ENCODE data around the gene ATP2A1. TPM values are rescaled to one million over a fixed set of nuclear protein-coding genes. Genes with fewer than 3 reads are reported as not detected.
A peak's percentile ranks its signal among the peaks of the same experiment; 100 is the strongest.
"Not testable (repeated sequence)": the region's sequence is repeated elsewhere in the genome, so short reads cannot be mapped to it uniquely, and the experiment has no call there.

ATP2A1 gene
- total RNA-seq, 1 donor: 0.36 TPM

DNA sequence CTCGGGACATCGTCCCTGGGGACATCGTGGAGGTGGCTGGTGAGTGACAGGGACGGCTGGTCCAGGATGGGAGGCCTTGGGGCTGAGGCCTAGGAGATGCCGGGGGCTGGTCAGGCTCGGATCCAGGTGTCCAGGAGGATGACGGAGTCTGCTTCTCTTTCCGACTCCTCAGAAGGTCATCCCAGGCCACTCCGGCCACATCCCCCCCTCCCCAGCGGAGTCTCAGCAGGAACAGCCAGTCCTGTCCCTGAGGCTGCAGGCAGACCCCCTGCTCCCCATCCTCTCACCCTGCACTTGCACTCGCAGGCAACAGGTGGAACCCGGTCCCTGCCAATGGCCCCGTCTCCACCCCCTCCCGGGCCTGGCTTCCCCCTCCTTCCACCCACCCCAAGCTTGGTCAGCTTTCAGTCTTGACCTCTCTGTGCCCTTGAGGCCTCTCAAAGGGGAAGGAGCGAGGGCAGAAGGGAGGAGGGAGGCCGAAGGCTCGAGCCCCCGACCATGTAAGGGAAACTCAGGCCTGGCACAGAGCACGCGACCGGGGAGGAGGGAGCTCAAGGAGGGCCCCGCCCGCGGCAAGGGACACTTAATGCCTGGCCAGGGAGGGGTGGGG lies 4.4 kb downstream of the ATP2A1 start:
- Histone ChIP-seq H2AFZ (ENCODE audit: low read length) (no peak overlapping the region), H4K20me1 (ENCODE audit: insufficient read depth, low read length) (no peaks in the 10 kb centered on the region), H3K36me3 (ENCODE audit: insufficient read depth, low read length) (no peaks in the 10 kb centered on the region), H3K79me2 (ENCODE audit: insufficient read depth, low read length) (no peaks in the 10 kb centered on the region), H3K4me1 (ENCODE audit: insufficient read depth, low read length) (peaks cover 14% of the 10 kb centered on the region), H3K9me3 (ENCODE audit: low read depth, low read length) (no peaks in the 10 kb centered on the region), H3K4me2 (ENCODE audit: insufficient read depth, low read length) (no peak overlapping the region), H3K27ac (ENCODE audit: low read depth, low read length) (no peak overlapping the region), H3K4me3 (ENCODE audit: insufficient read depth, low read length) (no peak overlapping the region), H3K27me3 (ENCODE audit: insufficient read depth, low read length) (no peaks in the 10 kb centered on the region)
- DNase-seq (ENCODE audit: insufficient read length, low spot score, missing footprints): peak; percentile 59
- TF ChIP-seq, protein P1, sequence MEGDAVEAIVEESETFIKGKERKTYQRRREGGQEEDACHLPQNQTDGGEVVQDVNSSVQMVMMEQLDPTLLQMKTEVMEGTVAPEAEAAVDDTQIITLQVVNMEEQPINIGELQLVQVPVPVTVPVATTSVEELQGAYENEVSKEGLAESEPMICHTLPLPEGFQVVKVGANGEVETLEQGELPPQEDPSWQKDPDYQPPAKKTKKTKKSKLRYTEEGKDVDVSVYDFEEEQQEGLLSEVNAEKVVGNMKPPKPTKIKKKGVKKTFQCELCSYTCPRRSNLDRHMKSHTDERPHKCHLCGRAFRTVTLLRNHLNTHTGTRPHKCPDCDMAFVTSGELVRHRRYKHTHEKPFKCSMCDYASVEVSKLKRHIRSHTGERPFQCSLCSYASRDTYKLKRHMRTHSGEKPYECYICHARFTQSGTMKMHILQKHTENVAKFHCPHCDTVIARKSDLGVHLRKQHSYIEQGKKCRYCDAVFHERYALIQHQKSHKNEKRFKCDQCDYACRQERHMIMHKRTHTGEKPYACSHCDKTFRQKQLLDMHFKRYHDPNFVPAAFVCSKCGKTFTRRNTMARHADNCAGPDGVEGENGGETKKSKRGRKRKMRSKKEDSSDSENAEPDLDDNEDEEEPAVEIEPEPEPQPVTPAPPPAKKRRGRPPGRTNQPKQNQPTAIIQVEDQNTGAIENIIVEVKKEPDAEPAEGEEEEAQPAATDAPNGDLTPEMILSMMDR (IDR thresholded peaks at IDR 0.05; ENCODE audit: extremely low read depth, low read depth, low read length): no peak

DNA sequence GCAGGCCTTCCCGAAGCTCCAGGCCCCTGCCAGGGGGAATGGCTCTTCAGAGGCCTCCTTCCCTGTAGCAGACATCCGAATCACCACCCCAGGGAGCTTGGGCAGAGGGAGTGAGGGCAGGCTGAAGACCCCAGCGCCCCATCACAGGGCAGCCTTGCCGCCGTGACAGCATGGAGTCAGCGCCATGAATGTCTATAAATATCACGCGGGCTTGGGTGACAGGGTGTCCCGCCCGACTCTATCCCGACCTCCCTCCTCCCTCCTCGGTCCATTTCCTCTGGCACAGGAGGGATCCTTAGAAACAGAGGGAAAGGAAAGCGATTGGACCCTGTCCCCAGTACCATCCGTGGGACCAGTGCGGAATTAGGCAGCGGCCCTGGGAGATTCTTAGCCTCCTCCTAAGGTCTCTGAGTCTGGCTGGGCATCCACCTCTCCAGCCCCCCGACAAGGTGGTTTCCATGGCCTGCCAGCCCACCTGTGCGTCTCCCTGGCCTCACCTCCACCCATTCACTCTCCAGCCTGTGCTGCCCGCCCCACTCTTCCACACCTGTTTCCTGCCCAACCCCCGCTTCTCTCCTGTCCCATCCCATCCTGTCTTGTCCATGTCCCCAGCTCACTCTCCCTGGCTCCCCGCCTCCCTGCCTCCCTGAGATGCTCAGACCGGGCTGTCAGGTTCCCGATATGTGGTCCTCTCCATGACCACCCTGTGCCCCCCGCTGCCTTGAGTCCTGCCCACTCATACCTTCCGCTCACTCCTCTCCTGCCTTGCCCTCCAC lies 5.1 kb downstream of the ATP2A1 start:
- Histone ChIP-seq H3K79me2 (ENCODE audit: insufficient read depth, low read length) (no peaks in the 10 kb centered on the region), H3K27me3 (ENCODE audit: insufficient read depth, low read length) (no peaks in the 10 kb centered on the region), H2AFZ (ENCODE audit: low read length) (no peak overlapping the region), H3K4me3 (ENCODE audit: insufficient read depth, low read length) (no peak overlapping the region), H3K27ac (ENCODE audit: low read depth, low read length) (no peak overlapping the region), H3K4me1 (ENCODE audit: insufficient read depth, low read length) (peaks cover 14% of the 10 kb centered on the region), H4K20me1 (ENCODE audit: insufficient read depth, low read length) (no peaks in the 10 kb centered on the region), H3K4me2 (ENCODE audit: insufficient read depth, low read length) (no peak overlapping the region), H3K9me3 (ENCODE audit: low read depth, low read length) (no peaks in the 10 kb centered on the region), H3K36me3 (ENCODE audit: insufficient read depth, low read length) (no peaks in the 10 kb centered on the region)
- peak; percentile 55 for DNase-seq (ENCODE audit: insufficient read length, low spot score, missing footprints)
- TF ChIP-seq, protein P1 (IDR thresholded peaks at IDR 0.05; ENCODE audit: extremely low read depth, low read depth, low read length): no peak

DNA sequence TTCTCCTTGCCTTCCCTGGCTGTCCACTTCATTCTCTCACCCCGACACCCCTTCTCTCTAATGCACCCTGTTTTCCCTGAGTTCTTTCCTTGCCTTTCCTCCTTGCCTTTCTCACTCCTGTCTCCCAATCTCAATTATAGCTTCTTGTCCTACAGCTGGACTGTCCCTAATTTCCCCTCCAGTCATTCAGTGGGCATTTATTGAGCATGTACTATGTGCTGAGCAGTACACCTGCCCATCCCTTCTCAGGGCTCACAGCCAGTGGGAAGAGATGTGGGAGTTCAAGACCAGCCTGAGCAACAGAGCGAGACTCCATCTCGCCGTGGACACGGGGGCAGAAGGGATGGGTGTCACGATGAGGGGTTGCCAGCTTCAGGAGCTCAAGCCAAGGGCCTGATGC lies 5.8 kb downstream of the ATP2A1 start:
- Histone ChIP-seq H3K27ac (ENCODE audit: low read depth, low read length) (no peak overlapping the region), H3K9me3 (ENCODE audit: low read depth, low read length) (no peaks in the 10 kb centered on the region), H3K79me2 (ENCODE audit: insufficient read depth, low read length) (no peaks in the 10 kb centered on the region), H4K20me1 (ENCODE audit: insufficient read depth, low read length) (no peaks in the 10 kb centered on the region), H3K27me3 (ENCODE audit: insufficient read depth, low read length) (no peaks in the 10 kb centered on the region), H3K36me3 (ENCODE audit: insufficient read depth, low read length) (no peaks in the 10 kb centered on the region), H2AFZ (ENCODE audit: low read length) (no peak overlapping the region), H3K4me1 (ENCODE audit: insufficient read depth, low read length) (peaks cover 14% of the 10 kb centered on the region), H3K4me2 (ENCODE audit: insufficient read depth, low read length) (no peak overlapping the region), H3K4me3 (ENCODE audit: insufficient read depth, low read length) (no peak overlapping the region)
- peak; percentile 37 for DNase-seq (ENCODE audit: insufficient read length, low spot score, missing footprints)
- TF ChIP-seq, protein P1 (IDR thresholded peaks at IDR 0.05; ENCODE audit: extremely low read depth, low read depth, low read length): no peak

DNA sequence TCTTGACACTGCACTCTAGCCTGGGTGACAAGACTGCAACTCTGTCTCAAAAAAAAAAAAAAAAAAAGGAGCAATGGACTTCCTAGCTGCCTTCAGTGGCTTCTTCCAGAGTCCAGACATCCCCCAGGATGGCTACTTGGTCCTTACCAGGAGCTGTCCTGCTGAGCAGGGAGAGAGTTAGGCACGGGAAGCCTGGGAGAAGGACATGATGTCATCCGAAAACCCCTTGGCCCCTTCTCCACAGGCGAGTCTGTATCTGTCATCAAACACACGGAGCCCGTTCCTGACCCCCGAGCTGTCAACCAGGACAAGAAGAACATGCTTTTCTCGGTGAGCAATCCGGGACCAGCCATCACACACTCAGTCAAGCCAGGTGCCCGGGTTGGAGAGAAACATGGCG lies 8.7 kb downstream of the ATP2A1 start:
- no peak overlapping the region for H3K27ac ChIP-seq (ENCODE audit: low read depth, low read length)
- H3K4me1 ChIP-seq (ENCODE audit: insufficient read depth, low read length): no peaks in the 10 kb centered on the region
- no peaks in the 10 kb centered on the region for H3K79me2 ChIP-seq (ENCODE audit: insufficient read depth, low read length)
- no peaks in the 10 kb centered on the region for H3K36me3 ChIP-seq (ENCODE audit: insufficient read depth, low read length)
- TF ChIP-seq, protein P1 (IDR thresholded peaks at IDR 0.05; ENCODE audit: extremely low read depth, low read depth, low read length): no peak
- no peak overlapping the region for H3K4me2 ChIP-seq (ENCODE audit: insufficient read depth, low read length)
- no peaks in the 10 kb centered on the region for H3K27me3 ChIP-seq (ENCODE audit: insufficient read depth, low read length)
- no peaks in the 10 kb centered on the region for H4K20me1 ChIP-seq (ENCODE audit: insufficient read depth, low read length)
- H2AFZ ChIP-seq (ENCODE audit: low read length): no peak overlapping the region
- no peak overlapping the region for H3K4me3 ChIP-seq (ENCODE audit: insufficient read depth, low read length)
- DNase-seq (ENCODE audit: insufficient read length, low spot score, missing footprints): peak; percentile 8
- no peaks in the 10 kb centered on the region for H3K9me3 ChIP-seq (ENCODE audit: low read depth, low read length)

DNA sequence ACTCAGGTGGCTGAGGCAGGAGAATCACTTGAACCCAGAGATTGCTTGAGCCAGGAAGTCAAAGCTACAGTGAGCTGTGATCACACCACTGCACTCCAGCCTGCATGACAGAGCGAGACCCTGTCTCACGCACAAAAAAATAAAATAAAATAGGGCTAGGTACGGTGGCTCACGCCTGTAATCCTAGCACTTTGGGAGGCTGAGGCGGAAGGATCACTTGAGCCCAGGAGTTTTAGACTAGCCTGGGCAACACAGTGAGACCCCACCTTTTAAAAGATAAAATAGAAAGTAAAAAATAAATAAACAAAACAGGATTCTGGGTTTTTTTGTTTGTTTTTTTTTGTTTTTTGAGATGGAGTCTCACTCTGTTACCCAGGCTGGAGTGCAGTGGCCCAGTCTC lies 12.1 kb downstream of the ATP2A1 start:
- H3K27me3 ChIP-seq (ENCODE audit: insufficient read depth, low read length); H3K4me3 ChIP-seq (ENCODE audit: insufficient read depth, low read length); H3K9me3 ChIP-seq (ENCODE audit: low read depth, low read length); H4K20me1 ChIP-seq (ENCODE audit: insufficient read depth, low read length); DNase-seq (ENCODE audit: insufficient read length, low spot score, missing footprints); H2AFZ ChIP-seq (ENCODE audit: low read length); H3K4me2 ChIP-seq (ENCODE audit: insufficient read depth, low read length); H3K36me3 ChIP-seq (ENCODE audit: insufficient read depth, low read length); H3K4me1 ChIP-seq (ENCODE audit: insufficient read depth, low read length); H3K27ac ChIP-seq (ENCODE audit: low read depth, low read length); H3K79me2 ChIP-seq (ENCODE audit: insufficient read depth, low read length): not testable (repeated sequence)

Data from osteoblast (primary cell).